SIG-M5 (cell line): Measurements from ENCODE around the gene GLYR1.

Source experiments
- DNase-seq: peaks from one replicate; lab custom pipeline; 2025; lab: John Stamatoyannopoulos, UW

GLYR1 gene

GRCh38 chr16:4763791-4764190 lies 83.3 kb downstream of the GLYR1 start:
- no peak for DNase-seq

- DNase-seq: no peak
Observed at GRCh38 chr16:4762205-4762604, 84.9 kb downstream of the GLYR1 start.

- DNase-seq: no peak
Observed at GRCh38 chr16:4760221-4760910, 86.7 kb downstream of the GLYR1 start.

GRCh38 chr16:4755687-4756086 lies 91.4 kb downstream of the GLYR1 start:
- no peak for DNase-seq

- no peak for DNase-seq
Observed at GRCh38 chr16:4754865-4755264, 92.2 kb downstream of the GLYR1 start.

GRCh38 chr16:4753227-4753626 lies 93.9 kb downstream of the GLYR1 start:
- DNase-seq: no peak
